Measurements from ENCODE around the gene BIRC3. TPM values are rescaled to one million over a fixed set of nuclear protein-coding genes. Genes with fewer than 3 reads are reported as not detected.

BIRC3 gene
- total RNA-seq, 2 donors from 2014 or later = 5.3 to 13.2 TPM

GRCh38 chr11:102325088-102325487, 7.8 kb downstream of the BIRC3 start:
- Histone ChIP-seq H3K36me3 (replicated peaks in 1 of 2; ENCODE audit: insufficient read depth in 1 of 2, low read depth in 2 of 2) (peaks cover 0 to 10% of the 10 kb centered on the region in 2 donors), H3K9me3 (no peaks in the 10 kb centered on the region), H3K27ac (no peak overlapping the region), H3K4me1 (no peaks in the 10 kb centered on the region), H3K4me3 (no peak overlapping the region), H3K27me3 (no peaks in the 10 kb centered on the region)
- intact Hi-C loops (cut with DNase I) = no loop called here
- ATAC-seq (no peak), DNase-seq (no peak)
- TF ChIP-seq POLR2A (IDR thresholded peaks at IDR 0.05) (no peak), CTCF (IDR thresholded peaks at IDR 0.05) (no peak)
- WGBS, 2 donors = 81 to 95% methylated on average over 3 of the region's 3 CpGs

- peaks cover 0 to 18% of the 10 kb centered on the region in 2 donors for H3K36me3 ChIP-seq (replicated peaks in 1 of 2; ENCODE audit: insufficient read depth in 1 of 2, low read depth in 2 of 2)
- intact Hi-C loops (cut with DNase I) = no loop called here
- no peaks in the 10 kb centered on the region for H3K9me3 ChIP-seq
- TF ChIP-seq POLR2A (IDR thresholded peaks at IDR 0.05) (no peak), CTCF (IDR thresholded peaks at IDR 0.05) (no peak)
- H3K27me3 ChIP-seq = no peaks in the 10 kb centered on the region
- H3K4me1 ChIP-seq = no peaks in the 10 kb centered on the region
- no peak for ATAC-seq
- H3K27ac ChIP-seq = no peak overlapping the region
- no peak overlapping the region for H3K4me3 ChIP-seq
- no peak for DNase-seq
- 92 to 100% methylated on average over 1 of the region's 1 CpG for WGBS, 2 donors
These were observed 11.5 kb downstream of the BIRC3 start for GRCh38 chr11:102328748-102329147.

GRCh38 chr11:102330231-102330630, 12.9 kb downstream of the BIRC3 start:
- intact Hi-C loops (cut with DNase I) = no loop called here

GRCh38 chr11:102331341-102331740, 14.1 kb downstream of the BIRC3 start:
- WGBS, 2 donors = 84 to 88% methylated on average over 2 of the region's 2 CpGs
- H3K27me3 ChIP-seq = no peaks in the 10 kb centered on the region
- H3K36me3 ChIP-seq (replicated peaks in 1 of 2; ENCODE audit: insufficient read depth in 1 of 2, low read depth in 2 of 2) = peaks cover 0 to 17% of the 10 kb centered on the region in 2 donors
- H3K4me3 ChIP-seq = no peak overlapping the region
- intact Hi-C loops (cut with DNase I) = no loop called here
- TF ChIP-seq POLR2A (IDR thresholded peaks at IDR 0.05) = no peak
- TF ChIP-seq CTCF (IDR thresholded peaks at IDR 0.05) = no peak
- no peaks in the 10 kb centered on the region for H3K4me1 ChIP-seq
- H3K9me3 ChIP-seq = no peaks in the 10 kb centered on the region
- no peak for ATAC-seq
- no peak overlapping the region for H3K27ac ChIP-seq
- no peak for DNase-seq

More at GRCh38 chr11:102330231-102330630, 12.9 kb downstream of the BIRC3 start:
- no peak overlapping the region for H3K27ac ChIP-seq
- no peaks in the 10 kb centered on the region for H3K27me3 ChIP-seq
- TF ChIP-seq CTCF (IDR thresholded peaks at IDR 0.05) = no peak
- TF ChIP-seq POLR2A (IDR thresholded peaks at IDR 0.05) = no peak
- DNase-seq = no peak
- no peak overlapping the region for H3K4me3 ChIP-seq
- peaks cover 0 to 16% of the 10 kb centered on the region in 2 donors for H3K36me3 ChIP-seq (replicated peaks in 1 of 2; ENCODE audit: insufficient read depth in 1 of 2, low read depth in 2 of 2)
- ATAC-seq = no peak
- H3K9me3 ChIP-seq = no peaks in the 10 kb centered on the region
- H3K4me1 ChIP-seq = no peaks in the 10 kb centered on the region

GRCh38 chr11:102332611-102332994, 15.3 kb downstream of the BIRC3 start:
- DNase-seq (no peak), ATAC-seq (no peak)
- Histone ChIP-seq H3K27me3 (no peaks in the 10 kb centered on the region), H3K4me3 (no peak overlapping the region), H3K4me1 (no peaks in the 10 kb centered on the region), H3K9me3 (no peaks in the 10 kb centered on the region), H3K36me3 (replicated peaks in 1 of 2; ENCODE audit: insufficient read depth in 1 of 2, low read depth in 2 of 2) (peaks cover 0 to 20% of the 10 kb centered on the region in 2 donors), H3K27ac (no peak overlapping the region)
- TF ChIP-seq CTCF (IDR thresholded peaks at IDR 0.05) (no peak), POLR2A (IDR thresholded peaks at IDR 0.05) (no peak)
- intact Hi-C loops (cut with DNase I) = no loop called here
- 81 to 85% methylated on average over 1 of the region's 1 CpG for WGBS, 2 donors
